GM12878 (cell line): ENCODE data around the gene RAD51. TPM values are rescaled to one million over a fixed set of nuclear protein-coding genes. Genes with fewer than 3 reads are reported as not detected.

Experiments
- ATAC-seq: fragments of 200-7000 bp; cut with Tn5 transposase; 3 replicates; pipeline ENCODE4 v1.9.1; 2020; ENCODE audit warnings: mild to moderate bottlenecking, moderate library complexity
- BruUV-seq: library from RNA; stranded (reverse); fragments of 400-500 nt; replicated peaks from 2 replicates; lab custom pipeline; 2021; lab: Mats Ljungman, UMichigan
- CTCF ChIA-PET: fragments of 300-600 bp; sonication (Branson Sonifier 250); formaldehyde crosslinking; extraction: SDS; loops from one replicate; lab custom pipeline; 2021; ENCODE audit warnings: inconsistent platforms; lab: Yijun Ruan, JAX
- POLR2A ChIA-PET: fragments of 350-600 bp; formaldehyde crosslinking; extraction: SDS; loops from one replicate; lab custom pipeline; 2021; ENCODE audit warnings: inconsistent platforms; lab: Charles Lee
- RAD21 ChIA-PET: fragments of 300-600 bp; sonication (Branson Sonifier 250); formaldehyde crosslinking; loops from one replicate; lab custom pipeline; 2023; ENCODE audit warnings: antibody characterized with exemption; ENCODE audit not compliant: unreplicated experiment; lab: Charles Lee
- SMC1A ChIA-PET: fragments of 300-600 bp; sonication (Branson Sonifier 250); formaldehyde crosslinking; loops from one replicate; lab custom pipeline; 2023; ENCODE audit not compliant: unreplicated experiment, uncharacterized antibody; lab: Charles Lee
- DNase-seq: peaks from one replicate; pipeline ENCODE4 v3.0.0-alpha.2; 2011; ENCODE audit warnings: low read depth, low spot score
- FAIRE-seq: peaks from 3 replicates; lab custom pipeline; 2011; peaks lifted over from hg19 to GRCh38; lab: Jason Lieb, UNC
- H2AFZ ChIP-seq: 2 replicates; pipeline ENCODE4 v1.6.0; 2011; ENCODE audit warnings: low read depth, low read length, control low read depth; ENCODE audit not compliant: control insufficient read depth
- H3K27ac ChIP-seq: 2 replicates; pipeline ENCODE4 v1.5.1; 2011; ENCODE audit warnings: control low read depth; ENCODE audit not compliant: control insufficient read depth, insufficient read depth
- H3K27me3 ChIP-seq, 2 experiments: replicated peaks in 1 of 2; 2 replicates each; pipeline versions ENCODE4 v1.6.0 to v1.6.1; 2011; ENCODE audit warnings: low read length in 1 of 2; ENCODE audit not compliant: control insufficient read depth in 2 of 2, insufficient read depth in 2 of 2
- H3K36me3 ChIP-seq, 2 experiments: 2 replicates each; pipeline ENCODE4 v1.5.1; 2011; ENCODE audit warnings: low read length in 1 of 2; ENCODE audit not compliant: control insufficient read depth in 2 of 2, insufficient read depth in 2 of 2
- H3K4me1 ChIP-seq: 2 replicates; pipeline ENCODE4 v1.6.1; 2011; ENCODE audit warnings: mild to moderate bottlenecking, low read length, moderate library complexity, mixed read lengths; ENCODE audit not compliant: control insufficient read depth, insufficient read depth
- H3K4me2 ChIP-seq: 2 replicates; pipeline ENCODE4 v1.6.0; 2011; ENCODE audit warnings: control low read depth; ENCODE audit not compliant: control insufficient read depth, insufficient read depth
- H3K4me3 ChIP-seq: fragments of 200-600 bp; sonication (generic); 2 replicates; pipeline ENCODE4 v1.5.1; 2016
- H3K79me2 ChIP-seq: 2 replicates; pipeline ENCODE4 v1.6.0; 2011; ENCODE audit warnings: low read length; ENCODE audit not compliant: control insufficient read depth, insufficient read depth
- H3K9ac ChIP-seq: 2 replicates; pipeline ENCODE4 v1.8.0; 2011; ENCODE audit warnings: low read length, control low read depth, mixed read lengths; ENCODE audit not compliant: control insufficient read depth, insufficient read depth
- H3K9me3 ChIP-seq: replicated peaks from 3 replicates; pipeline ENCODE4 v1.5.1; 2011; ENCODE audit warnings: mild to moderate bottlenecking, low read length; ENCODE audit not compliant: control insufficient read depth, insufficient read depth
- H4K20me1 ChIP-seq: 2 replicates; pipeline ENCODE4 v1.6.0; 2011; ENCODE audit not compliant: control insufficient read depth, insufficient read depth
- BCL11A ChIP-seq: IDR thresholded peaks from 2 replicates; pipeline ENCODE4 v1.6.1; 2011; ENCODE audit warnings: low read depth, low read length
- ESRRA ChIP-seq: IDR thresholded peaks from 2 replicates; pipeline ENCODE4 v1.6.1; 2012; ENCODE audit warnings: mild to moderate bottlenecking, low read length, improper control_type of control experiment
- ETV6 ChIP-seq, 2 experiments: fragments of 450-650 bp in 1 of 2; IDR thresholded peaks in 1 of 2; conservative IDR thresholded peaks in 1 of 2; 2 replicates each; pipeline ENCODE4 v1.6.1; 2014; ENCODE audit warnings: antibody characterized with exemption in 1 of 2, borderline replicate concordance in 1 of 2, low read depth in 1 of 2, mild to moderate bottlenecking in 1 of 2, moderate library complexity in 1 of 2
- FOXM1 ChIP-seq: IDR thresholded peaks from 2 replicates; pipeline ENCODE4 v1.6.1; 2012; ENCODE audit warnings: low read depth, mild to moderate bottlenecking, inconsistent platforms, low read length, moderate library complexity
- GATAD2B ChIP-seq: fragments of 450-650 bp; conservative IDR thresholded peaks from 2 replicates; pipeline ENCODE4 v1.6.1; 2017; ENCODE audit warnings: low read depth, mild to moderate bottlenecking, moderate library complexity
- IRF3 ChIP-seq: fragments of 450-650 bp; IDR thresholded peaks from 2 replicates; pipeline ENCODE4 v1.6.1; 2014; ENCODE audit warnings: mild to moderate bottlenecking
- LARP7 ChIP-seq: fragments of 450-650 bp; IDR thresholded peaks from 2 replicates; pipeline ENCODE4 v1.6.1; 2017; ENCODE audit warnings: mild to moderate bottlenecking
- MEF2A ChIP-seq: IDR thresholded peaks from 2 replicates; pipeline ENCODE4 v1.6.1; 2011; ENCODE audit warnings: low read depth, mild to moderate bottlenecking, low read length, moderate library complexity; ENCODE audit not compliant: insufficient read depth
- MEF2B ChIP-seq: fragments of 450-650 bp; IDR thresholded peaks from 2 replicates; pipeline ENCODE4 v1.6.1; 2018; ENCODE audit warnings: mild to moderate bottlenecking, moderate library complexity; ENCODE audit not compliant: partially characterized antibody, poor library complexity, severe bottlenecking
- PAX8 ChIP-seq: fragments of 450-650 bp; IDR thresholded peaks from 2 replicates; pipeline ENCODE4 v1.6.1; 2017; ENCODE audit warnings: mild to moderate bottlenecking, moderate library complexity
- POLR2A ChIP-seq: IDR thresholded peaks from 2 replicates; pipeline ENCODE4 v1.6.1; 2011; ENCODE audit warnings: low read depth, mild to moderate bottlenecking, low read length
- POU2F2 ChIP-seq: IDR thresholded peaks from 3 replicates; pipeline ENCODE4 v1.6.1; 2011; ENCODE audit warnings: low read depth, mild to moderate bottlenecking, low read length, borderline replicate concordance
- SMAD1 ChIP-seq: fragments of 450-650 bp; IDR thresholded peaks from 2 replicates; pipeline ENCODE4 v1.6.1; 2018; ENCODE audit warnings: mild to moderate bottlenecking, low read depth; ENCODE audit not compliant: partially characterized antibody
- SUPT20H ChIP-seq: IDR thresholded peaks from 2 replicates; pipeline ENCODE4 v1.6.1; 2011; ENCODE audit warnings: low read depth, mild to moderate bottlenecking, low read length, moderate library complexity, borderline replicate concordance; ENCODE audit not compliant: control insufficient read depth
- YBX1 ChIP-seq: fragments of 450-650 bp; IDR thresholded peaks from 2 replicates; pipeline ENCODE4 v1.6.1; 2016; ENCODE audit warnings: antibody characterized with exemption
- ZNF207 ChIP-seq: fragments of 450-650 bp; IDR thresholded peaks from 2 replicates; pipeline ENCODE4 v1.6.1; 2014; ENCODE audit warnings: antibody characterized with exemption, mild to moderate bottlenecking, borderline replicate concordance
- ZNF384 ChIP-seq: IDR thresholded peaks from 2 replicates; pipeline ENCODE4 v1.6.1; 2012; ENCODE audit warnings: low read depth, mild to moderate bottlenecking, low read length, improper control_type of control experiment, borderline replicate concordance
- ZNF622 ChIP-seq: fragments of 450-650 bp; IDR thresholded peaks from 2 replicates; pipeline ENCODE4 v1.6.1; 2017; ENCODE audit warnings: mild to moderate bottlenecking, inconsistent platforms
- WGBS: methylation state at CpG from one replicate; pipeline ENCODE4 v1.1.6; 2016; ENCODE audit warnings: low lambda C conversion rate; ENCODE audit not compliant: insufficient replicate concordance, insufficient coverage; ENCODE audit errors: missing lambda C conversion rate; 5-methylcytosine and 5-hydroxymethylcytosine counted together
- in situ Hi-C: fragments of 300-500 bp; cut with MboI; formaldehyde crosslinking; loops from 9 replicates; pipeline ENCODE4 v1.14.3; 2018; ENCODE audit warnings: mixed read lengths
- intact Hi-C: fragments of 100-400 bp; cut with micrococcal nuclease; formaldehyde crosslinking; loops from one replicate; pipeline ENCODE4 v1.14.2; 2022; ENCODE audit not compliant: unreplicated experiment
- polyA plus RNA-seq, 11 experiments: library from polyadenylated mRNA; depleted of rRNA in 4 of 11; unstranded in 6 of 11; stranded (reverse) in 5 of 11; fragments of >200 nt; fragmentation: Nextera tagmentation in 4 of 11; fragmentation: Illumina TruSeq in 1 of 11; extraction: Ambion mirVana in 4 of 11; extraction: Trizol in 1 of 11; gene quantifications; 1 replicate in 1 of 11; 2 replicates in 10 of 11; pipeline versions ENCODE4 v1.2.1 to v1.2.3, GENCODE V29; 2011 to 2016; ENCODE audit warnings: inconsistent platforms in 2 of 11, missing spikeins in 2 of 11, low read depth in 1 of 11
- total RNA-seq, 4 experiments: library from RNA; depleted of rRNA in 3 of 4; stranded (reverse); fragments of >200 nt in 3 of 4; fragmentation: Illumina TruSeq in 1 of 4; extraction: Trizol in 1 of 4; gene quantifications; 2 replicates each; pipeline versions ENCODE4 v1.2.1 to v1.2.3, GENCODE V29; 2013 to 2021

RAD51 gene
- total and polyA plus RNA-seq, 10 of the 15 experiments (the other 5 are each of a cell fraction or from before 2014, with no cell fraction given) = 13.1 to 55.0 (median 30.6) TPM

- Histone ChIP-seq H3K79me2 (peaks cover 26% of the 10 kb centered on the region), H3K9me3 (no peaks in the 10 kb centered on the region), H3K4me2 (no peak overlapping the region), H3K27ac (no peak overlapping the region), H3K27me3 (no peaks in the 10 kb centered on the region), H3K4me1 (peaks cover 2% of the 10 kb centered on the region), H3K4me3 (no peak overlapping the region), H3K9ac (no peak overlapping the region), H2AFZ (no peak overlapping the region), H4K20me1 (no peaks in the 10 kb centered on the region), H3K36me3 (peaks cover 0 to 14% of the 10 kb centered on the region in 2 experiments; a peak in 3 of 4 replicates)
- ATAC-seq (no peak), FAIRE-seq (no peak), DNase-seq (no peak)
- no peak for TF ChIP-seq YBX1
- TF ChIP-seq GATAD2B = no peak
- TF ChIP-seq ETV6 (conservative IDR thresholded peaks at IDR 0.05 in 1 of 2, IDR thresholded peaks at IDR 0.05 in 1 of 2; ENCODE audit: borderline replicate concordance in 1 of 2, low read depth in 1 of 2) = no peak
- TF ChIP-seq SMAD1 = no peak
- no peak for TF ChIP-seq ZNF622
- no peak for TF ChIP-seq ZNF207
- TF ChIP-seq ESRRA = no peak
- TF ChIP-seq SUPT20H = no peak
- TF ChIP-seq POU2F2 = no peak
- TF ChIP-seq PAX8 = no peak
- no peak for TF ChIP-seq ZNF384
- TF ChIP-seq BCL11A = no peak
- no peak for TF ChIP-seq POLR2A
- no peak for TF ChIP-seq MEF2A
- TF ChIP-seq FOXM1 = no peak
- TF ChIP-seq MEF2B = no peak
- TF ChIP-seq LARP7 = no peak
- no peak for TF ChIP-seq IRF3
- no TSS peak for BruUV-seq
- POLR2A ChIA-PET = interaction anchor here (0.5 to 0.6 kb wide), 3 partner anchors 48 to 129 kb away, joined by 3 to 4 read pairs (median 3); partner anchors contain the start of gene RPUSD2
- in situ Hi-C loops (loop anchor here (5.0 kb wide), 1 partner anchor 54 kb away; no protein-coding TSS in a partner anchor), intact Hi-C loops (loop anchor here (5.0 kb wide), 1 partner anchor 194 kb away; the partner anchor contains the start of gene VPS18)
- SMC1A ChIA-PET = interaction anchor here (1.1 to 1.2 kb wide), 2 partner anchors 59 to 84 kb away, joined by 3 read pairs; no protein-coding TSS in a partner anchor
- CTCF ChIA-PET = interaction anchor here (0.7 to 1.5 kb wide), 3 partner anchors 85 to 300 kb away, joined by 3 to 4 read pairs (median 3); no protein-coding TSS in a partner anchor
- RAD21 ChIA-PET = interaction anchor here (0.6 kb wide), 1 partner anchor 316 kb away, joined by 3 read pairs; no protein-coding TSS in a partner anchor
- WGBS = 97% methylated on average over 7 of the region's 7 CpGs
Observed at GRCh38 chr15:40697916-40698315, 2.9 kb downstream of the RAD51 start.
